Esophagus (tissue), 2 donors: Measurements from ENCODE around the gene ST3GAL4. TPM values are rescaled to one million over a fixed set of nuclear protein-coding genes. Genes with fewer than 3 reads are reported as not detected.

Experiments
- H3K27ac ChIP-seq, 2 donors: one replicate each; pipeline ENCODE4 v1.5.1; 2013; ENCODE audit warnings: low read depth in 2 of 2, mild to moderate bottlenecking in 2 of 2, inconsistent platforms in 1 of 2, low read length in 1 of 2, moderate library complexity in 1 of 2
- H3K27me3 ChIP-seq, 2 donors: one replicate each; pipeline ENCODE4 v1.6.1; 2013; ENCODE audit warnings: low read length in 2 of 2, control low read depth in 1 of 2, mild to moderate bottlenecking in 1 of 2; ENCODE audit not compliant: insufficient read depth in 2 of 2, control insufficient read depth in 1 of 2
- H3K36me3 ChIP-seq, 2 donors: one replicate each; pipeline ENCODE4 v1.6.1; 2013; ENCODE audit warnings: low read length in 1 of 2; ENCODE audit not compliant: control insufficient read depth in 2 of 2, insufficient read depth in 2 of 2
- H3K4me1 ChIP-seq, 2 donors: one replicate each; pipeline ENCODE4 v1.6.1; 2013; ENCODE audit warnings: low read length in 1 of 2; ENCODE audit not compliant: control insufficient read depth in 2 of 2, insufficient read depth in 2 of 2
- H3K4me3 ChIP-seq, 2 donors: one replicate each; pipeline ENCODE4 v1.5.1; 2013; ENCODE audit warnings: low read length in 2 of 2, mild to moderate bottlenecking in 2 of 2, low read depth in 1 of 2, moderate library complexity in 1 of 2
- H3K9me3 ChIP-seq, 2 donors: one replicate each; pipeline ENCODE4 v1.6.1; 2013; ENCODE audit warnings: mild to moderate bottlenecking in 2 of 2, low read depth in 1 of 2, low read length in 1 of 2, moderate library complexity in 1 of 2; ENCODE audit not compliant: control insufficient read depth in 2 of 2, insufficient read depth in 1 of 2
- WGBS, 2 donors: extraction: QIAGEN DNeasy Blood & Tissue Kit; methylation state at CpG; one replicate each; pipeline ENCODE4 v1.1.7; 2013; 5-methylcytosine and 5-hydroxymethylcytosine counted together
- polyA plus RNA-seq, 2 donors: library from polyadenylated mRNA; stranded (reverse); fragments of 200-250 nt; gene quantifications; one replicate each; pipeline ENCODE4 v1.2.3, GENCODE V29; 2013
- donor health status: healthy with polysubstance abuse.
- donor health status: Bipolar disorder and iron deficiency.

Gene ST3GAL4
- polyA plus RNA-seq, 2 donors: 78.9 to 107 TPM

DNA sequence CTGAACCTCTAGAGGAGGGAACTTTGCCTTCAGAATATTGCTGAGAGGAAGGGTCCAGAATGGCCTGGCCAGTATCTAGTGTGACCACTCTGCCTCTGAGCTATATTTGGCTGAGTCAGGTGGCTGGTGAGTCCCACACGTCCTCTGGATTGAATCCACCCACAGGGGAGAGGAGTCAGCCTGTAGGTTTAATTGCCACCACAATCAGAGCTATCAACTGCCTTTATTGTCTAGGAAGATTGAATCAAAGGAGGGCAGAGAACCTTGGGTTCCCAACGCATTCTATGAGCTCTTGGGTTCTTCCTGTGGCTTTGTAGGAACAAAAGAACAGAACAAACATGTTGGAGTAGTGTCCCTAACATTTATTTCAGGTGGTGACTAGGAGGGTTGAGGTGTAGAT, 67.7 kb downstream of the ST3GAL4 start:
- no peaks in the 10 kb centered on the region for H3K27me3 ChIP-seq
- WGBS, 2 donors: 61 to 79% methylated on average over 2 of the region's 2 CpGs
- H3K27ac ChIP-seq: no peak overlapping the region

DNA sequence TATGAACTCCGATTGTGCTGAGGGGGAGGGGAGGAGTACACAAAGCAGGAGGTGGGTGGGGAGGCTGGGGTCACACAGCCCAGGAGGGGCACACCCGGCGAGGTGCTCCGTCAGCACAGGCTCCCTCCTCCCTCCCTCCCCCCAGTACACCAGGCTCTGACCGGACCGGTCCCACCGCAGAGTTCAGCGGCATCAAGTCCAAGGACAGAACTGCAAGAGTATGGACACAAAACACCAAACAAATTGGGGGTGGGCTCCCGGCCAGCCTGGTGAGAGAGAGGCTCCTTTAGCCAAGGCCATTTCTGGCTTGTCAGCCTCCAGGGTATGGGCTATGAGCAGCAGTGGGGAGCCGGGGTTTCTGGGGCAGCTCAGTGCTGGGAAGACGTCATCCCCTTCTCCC, 68.3 kb downstream of the ST3GAL4 start:
- H3K36me3 ChIP-seq: no peaks in the 10 kb centered on the region
- H3K4me1 ChIP-seq: peaks cover 0 to 4% of the 10 kb centered on the region in 2 donors
- WGBS, 2 donors: 72 to 78% methylated on average over 11 of the region's 11 CpGs
- H3K4me3 ChIP-seq: no peak overlapping the region
- H3K9me3 ChIP-seq: no peaks in the 10 kb centered on the region
- H3K27me3 ChIP-seq: no peaks in the 10 kb centered on the region
- no peak overlapping the region for H3K27ac ChIP-seq

More for the DNA sequence above, 67.7 kb downstream of the ST3GAL4 start:
- Histone ChIP-seq H3K36me3 (no peaks in the 10 kb centered on the region), H3K4me3 (no peak overlapping the region), H3K4me1 (peaks cover 0 to 4% of the 10 kb centered on the region in 2 donors), H3K9me3 (no peaks in the 10 kb centered on the region)

DNA sequence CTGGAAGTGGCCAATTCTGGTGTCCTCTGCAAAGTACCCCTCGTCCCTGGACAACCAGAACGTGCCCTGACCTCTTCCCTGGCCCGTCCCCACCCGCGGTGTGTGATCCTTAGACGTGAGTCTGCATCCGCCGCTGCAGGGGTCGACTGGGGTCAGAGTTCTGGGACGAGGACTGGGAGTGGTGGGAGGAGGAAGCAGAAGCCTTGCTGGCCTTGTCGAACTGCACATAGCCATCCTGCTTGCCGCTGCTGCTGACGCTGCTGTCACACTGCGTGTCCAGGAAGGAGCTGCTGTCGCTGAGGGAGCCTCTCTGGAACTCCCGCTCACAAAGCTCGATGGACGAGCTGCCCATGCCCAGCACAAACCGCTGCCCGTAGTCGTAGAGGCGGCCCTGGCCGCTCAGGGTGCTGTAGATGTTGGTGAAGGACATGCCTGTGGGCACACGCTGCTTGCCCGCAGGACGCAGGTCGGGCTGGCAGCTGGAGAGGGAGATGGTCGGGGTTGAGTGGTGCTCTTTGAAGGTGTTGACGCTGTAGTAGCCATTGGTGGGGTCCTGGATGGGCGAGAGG, 69.1 kb downstream of the ST3GAL4 start:
- Histone ChIP-seq H3K4me3 (no peak overlapping the region), H3K4me1 (peaks cover 0 to 4% of the 10 kb centered on the region in 2 donors), H3K27ac (no peak overlapping the region), H3K36me3 (no peaks in the 10 kb centered on the region), H3K27me3 (no peaks in the 10 kb centered on the region), H3K9me3 (no peaks in the 10 kb centered on the region)
- 79 to 85% methylated on average over 30 of the region's 30 CpGs for WGBS, 2 donors

DNA sequence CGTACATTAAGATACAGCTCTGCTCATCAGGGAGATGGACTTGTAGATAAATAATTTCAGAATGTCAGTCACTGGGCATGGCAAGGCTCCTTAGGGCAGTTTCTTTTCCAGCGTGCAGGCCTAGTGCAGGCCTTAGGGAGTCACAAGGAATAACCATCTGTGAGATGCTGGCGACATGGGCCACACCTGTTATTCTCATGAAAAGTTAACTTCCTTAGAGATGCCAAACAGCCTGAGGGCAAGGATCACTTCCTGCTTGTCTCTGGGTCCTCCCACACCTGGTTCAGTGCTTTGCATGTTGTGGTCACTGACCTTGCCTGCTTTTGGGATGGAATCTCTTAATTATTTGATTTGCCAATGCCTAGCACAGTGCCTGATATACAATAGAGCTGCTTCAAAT, 70.6 kb downstream of the ST3GAL4 start:
- H3K9me3 ChIP-seq: no peaks in the 10 kb centered on the region
- WGBS, 2 donors: 69 to 81% methylated on average over 3 of the region's 3 CpGs
- peaks cover 0 to 4% of the 10 kb centered on the region in 2 donors for H3K4me1 ChIP-seq
- no peaks in the 10 kb centered on the region for H3K36me3 ChIP-seq
- H3K27ac ChIP-seq: no peak overlapping the region
- no peak overlapping the region for H3K4me3 ChIP-seq
- no peaks in the 10 kb centered on the region for H3K27me3 ChIP-seq

DNA sequence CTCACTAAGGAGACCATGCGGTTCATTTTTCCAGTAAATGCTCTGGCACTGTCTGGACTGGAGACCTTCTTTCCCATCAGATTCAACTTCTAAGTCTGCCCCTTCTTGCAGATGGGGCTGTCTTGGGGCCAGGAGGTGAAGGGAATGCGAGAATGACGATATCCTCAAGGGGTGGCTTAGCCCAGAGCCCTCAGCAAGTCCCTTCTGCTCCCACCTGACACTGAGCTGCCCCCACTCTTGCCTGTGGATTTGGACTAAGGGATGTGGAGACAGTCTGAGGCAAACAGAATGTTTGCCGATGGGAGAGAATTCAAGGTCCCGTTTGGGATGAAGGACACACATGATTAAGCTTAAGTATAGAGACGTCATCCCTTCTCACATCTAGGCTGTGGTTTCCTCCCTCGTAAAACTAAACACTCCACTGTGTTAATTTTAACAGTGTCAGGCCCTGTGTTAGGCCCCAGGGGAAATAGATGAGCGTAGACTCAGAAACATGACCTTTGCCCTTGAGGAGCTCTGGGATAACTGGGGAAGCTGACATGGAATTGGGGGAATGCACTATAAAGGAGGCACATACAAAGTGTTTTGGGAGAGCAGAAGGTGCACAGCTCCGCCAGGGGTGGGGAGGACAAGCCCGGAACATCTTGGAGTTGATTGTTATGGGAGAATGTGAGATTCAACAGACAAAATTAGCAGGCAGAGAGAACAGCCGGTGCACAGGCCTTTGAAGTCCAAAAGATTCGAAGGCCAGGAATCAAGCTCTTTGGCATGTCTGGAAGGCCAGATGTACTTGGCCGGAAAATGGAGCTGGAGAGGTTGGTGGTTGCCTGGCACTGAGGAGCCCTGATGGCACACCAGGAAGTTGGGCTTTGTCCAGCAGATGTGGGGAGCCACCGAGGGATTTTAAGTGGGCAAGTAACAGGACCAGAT, 71.6 kb downstream of the ST3GAL4 start:
- no peaks in the 10 kb centered on the region for H3K27me3 ChIP-seq
- 56 to 59% methylated on average over 14 of the region's 14 CpGs for WGBS, 2 donors
- H3K27ac ChIP-seq: no peak overlapping the region

DNA sequence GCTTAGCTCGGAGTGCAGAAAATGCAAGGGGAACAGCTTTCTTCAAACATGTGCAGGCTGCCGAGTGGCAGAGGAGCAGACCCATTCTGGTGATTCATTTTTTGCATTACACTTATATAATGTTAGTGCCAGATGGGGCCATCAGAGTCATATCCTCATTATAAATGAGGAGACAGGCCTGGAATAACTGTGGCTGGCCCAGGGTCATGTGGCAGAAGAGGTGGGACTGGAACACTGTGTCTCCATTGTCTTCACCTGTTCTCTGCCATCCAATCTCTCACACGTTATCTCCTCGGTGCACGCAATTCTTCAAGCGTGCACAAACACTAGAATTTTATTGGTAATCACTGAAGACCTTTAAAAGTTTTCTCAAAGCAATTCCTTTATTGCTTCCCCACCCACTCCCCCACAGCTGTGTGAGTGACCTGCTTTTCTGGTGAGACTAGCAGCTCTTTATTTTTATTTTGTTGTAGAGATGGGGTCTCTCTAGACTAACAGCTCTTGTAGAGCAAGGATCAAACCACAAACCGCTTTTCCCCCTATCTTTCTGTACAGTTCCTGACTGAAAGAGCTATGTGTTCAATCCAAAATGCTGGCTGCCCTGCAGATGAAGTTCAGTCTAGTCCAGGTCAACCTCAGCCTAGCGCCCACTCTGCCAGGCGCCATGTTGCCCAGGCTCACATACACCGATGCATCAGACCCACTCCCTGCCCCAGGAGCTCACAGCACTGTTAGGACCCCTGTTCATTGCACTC, 75.3 kb downstream of the ST3GAL4 start:
- no peaks in the 10 kb centered on the region for H3K36me3 ChIP-seq
- H3K27me3 ChIP-seq: no peaks in the 10 kb centered on the region
- 86 to 91% methylated on average over 10 of the region's 10 CpGs for WGBS, 2 donors
- H3K27ac ChIP-seq: no peak overlapping the region
- no peaks in the 10 kb centered on the region for H3K9me3 ChIP-seq
- H3K4me1 ChIP-seq: peaks cover 0 to 6% of the 10 kb centered on the region in 2 donors
- H3K4me3 ChIP-seq: no peak overlapping the region

More for the DNA sequence above, 71.6 kb downstream of the ST3GAL4 start:
- Histone ChIP-seq H3K9me3 (no peaks in the 10 kb centered on the region), H3K4me3 (no peak overlapping the region), H3K4me1 (peaks cover 0 to 3% of the 10 kb centered on the region in 2 donors), H3K36me3 (no peaks in the 10 kb centered on the region)

DNA sequence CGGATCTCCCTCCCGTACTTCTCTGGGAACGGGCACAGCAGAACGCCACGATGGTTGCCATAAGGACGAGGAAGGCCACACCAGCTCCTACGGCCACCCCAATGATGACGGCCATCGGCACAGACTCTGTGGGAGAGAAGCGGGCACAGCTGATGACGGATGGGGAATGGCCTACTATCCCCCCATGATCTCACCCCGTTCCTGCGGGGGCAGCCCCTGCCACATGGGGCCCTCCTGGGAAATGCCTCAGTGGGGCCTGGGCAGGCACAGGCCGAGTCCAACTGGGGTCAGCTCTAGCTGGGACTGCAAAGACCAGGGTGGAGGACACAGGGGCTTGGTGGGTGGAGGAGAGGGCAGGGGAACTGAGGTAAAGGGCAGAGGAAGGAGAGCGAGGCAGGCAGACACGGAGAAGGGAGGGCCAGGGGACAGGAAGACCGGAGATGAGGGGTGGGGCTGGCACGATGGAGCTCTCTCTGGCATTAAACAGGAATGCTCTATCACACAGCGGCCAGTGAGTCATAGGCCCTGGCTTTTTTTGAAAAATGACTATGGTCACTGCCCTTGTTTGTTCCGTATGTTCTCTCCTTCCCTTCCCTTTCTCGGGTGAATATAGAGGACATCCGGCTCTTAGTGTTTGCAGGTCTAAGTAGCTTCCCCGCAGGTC, 76.0 kb downstream of the ST3GAL4 start:
- Histone ChIP-seq H3K9me3 (no peaks in the 10 kb centered on the region), H3K27ac (peak overlapping the region; percentile 54 to 69), H3K27me3 (no peaks in the 10 kb centered on the region), H3K4me1 (peaks cover 0 to 8% of the 10 kb centered on the region in 2 donors), H3K4me3 (no peak overlapping the region), H3K36me3 (no peaks in the 10 kb centered on the region)
- 74 to 79% methylated on average over 23 of the region's 23 CpGs for WGBS, 2 donors

DNA sequence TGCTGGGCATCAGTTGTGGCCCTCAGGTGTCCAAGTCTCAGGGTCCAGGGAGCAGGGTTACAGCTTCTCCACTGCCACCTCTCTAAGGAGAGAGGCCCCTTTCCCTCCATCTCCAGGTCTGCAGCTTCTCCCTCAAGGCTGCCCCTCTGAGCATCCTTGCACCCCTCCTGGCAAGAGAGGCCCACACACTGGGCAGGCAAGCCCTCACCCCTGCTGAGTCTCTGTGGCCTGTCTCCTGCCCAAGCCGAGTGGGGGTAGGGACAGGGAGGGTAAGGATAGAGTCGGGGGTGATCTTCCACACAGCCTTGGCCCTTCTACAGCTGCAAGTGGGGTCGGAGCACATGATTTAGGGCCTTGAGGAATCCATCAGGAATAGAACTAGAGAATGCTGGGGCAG, 76.6 kb downstream of the ST3GAL4 start:
- WGBS, 2 donors: 67 to 75% methylated on average over 3 of the region's 3 CpGs
- Histone ChIP-seq H3K27ac (peak overlapping the region; percentile 54 to 69), H3K36me3 (no peaks in the 10 kb centered on the region), H3K4me1 (peaks cover 0 to 10% of the 10 kb centered on the region in 2 donors), H3K9me3 (no peaks in the 10 kb centered on the region), H3K4me3 (no peak overlapping the region), H3K27me3 (no peaks in the 10 kb centered on the region)

DNA sequence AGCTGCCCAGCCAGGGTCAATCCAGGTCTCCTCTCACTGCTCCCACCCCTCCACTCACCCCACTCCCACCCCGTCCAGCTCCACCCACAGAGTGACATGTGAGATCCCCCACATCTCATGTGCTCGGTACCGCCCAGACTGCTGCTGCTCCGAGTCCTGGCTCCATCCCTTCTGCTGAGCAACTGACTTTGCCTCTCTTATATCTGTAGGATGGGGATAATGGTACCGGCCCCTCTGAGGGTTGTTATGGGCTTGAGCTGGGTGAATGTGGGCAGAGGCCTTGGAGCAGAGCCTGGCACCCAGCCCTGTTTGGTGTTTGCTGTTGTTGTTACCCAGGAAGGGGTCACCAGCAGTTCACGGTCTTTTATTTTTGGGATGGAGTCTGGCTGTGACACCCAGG, 77.0 kb downstream of the ST3GAL4 start:
- Histone ChIP-seq H3K9me3 (no peaks in the 10 kb centered on the region), H3K4me3 (no peak overlapping the region), H3K27ac (peak overlapping the region; percentile 54 to 69), H3K4me1 (peaks cover 0 to 10% of the 10 kb centered on the region in 2 donors), H3K27me3 (no peaks in the 10 kb centered on the region), H3K36me3 (no peaks in the 10 kb centered on the region)
- WGBS, 2 donors: 79 to 83% methylated on average over 6 of the region's 6 CpGs
